OCI-LY1 (cell line): ENCODE data around the gene PHF2.

Experiments used
- EZH2 ChIP-seq: fragments of 200-600 bp; sonication (generic), shearing (Covaris generic); IDR thresholded peaks from 2 replicates; pipeline ENCODE4 v1.8.0; 2017; ENCODE audit warnings: borderline replicate concordance, mixed run types, mild to moderate bottlenecking, antibody characterized with exemption, low read length, moderate library complexity, mixed read lengths
- TF ChIP-seq, protein P1 (sequence below): fragments of 200-600 bp; sonication (generic), shearing (Covaris generic); IDR thresholded peaks from 2 replicates; pipeline ENCODE4 v1.5.1; 2017; ENCODE audit warnings: mild to moderate bottlenecking, antibody characterized with exemption, low read length, moderate library complexity, mixed read lengths

DNA sequence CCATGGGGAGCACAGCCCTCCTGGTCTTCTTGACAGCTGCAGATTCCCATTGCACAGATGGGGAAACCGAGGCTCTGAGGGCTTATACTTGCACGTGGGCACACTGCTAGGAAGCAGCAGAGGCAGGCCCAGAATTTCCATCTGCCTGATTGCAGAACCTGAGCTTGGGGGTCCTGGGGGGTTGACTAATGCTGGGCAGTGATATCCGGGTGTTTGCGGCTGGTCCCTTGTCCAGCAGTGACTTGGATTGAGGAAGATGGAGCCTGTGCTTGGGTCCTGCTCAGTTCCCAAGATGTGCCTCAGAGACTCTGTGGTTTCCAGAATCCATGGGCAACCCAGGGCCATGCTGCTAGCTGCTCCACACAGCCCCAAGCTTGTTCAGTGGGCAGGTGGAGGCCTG is 91.2 kb downstream of the PHF2 start:
- TF ChIP-seq, protein P1, sequence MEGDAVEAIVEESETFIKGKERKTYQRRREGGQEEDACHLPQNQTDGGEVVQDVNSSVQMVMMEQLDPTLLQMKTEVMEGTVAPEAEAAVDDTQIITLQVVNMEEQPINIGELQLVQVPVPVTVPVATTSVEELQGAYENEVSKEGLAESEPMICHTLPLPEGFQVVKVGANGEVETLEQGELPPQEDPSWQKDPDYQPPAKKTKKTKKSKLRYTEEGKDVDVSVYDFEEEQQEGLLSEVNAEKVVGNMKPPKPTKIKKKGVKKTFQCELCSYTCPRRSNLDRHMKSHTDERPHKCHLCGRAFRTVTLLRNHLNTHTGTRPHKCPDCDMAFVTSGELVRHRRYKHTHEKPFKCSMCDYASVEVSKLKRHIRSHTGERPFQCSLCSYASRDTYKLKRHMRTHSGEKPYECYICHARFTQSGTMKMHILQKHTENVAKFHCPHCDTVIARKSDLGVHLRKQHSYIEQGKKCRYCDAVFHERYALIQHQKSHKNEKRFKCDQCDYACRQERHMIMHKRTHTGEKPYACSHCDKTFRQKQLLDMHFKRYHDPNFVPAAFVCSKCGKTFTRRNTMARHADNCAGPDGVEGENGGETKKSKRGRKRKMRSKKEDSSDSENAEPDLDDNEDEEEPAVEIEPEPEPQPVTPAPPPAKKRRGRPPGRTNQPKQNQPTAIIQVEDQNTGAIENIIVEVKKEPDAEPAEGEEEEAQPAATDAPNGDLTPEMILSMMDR, result no peak
- TF ChIP-seq EZH2, result no peak
